HK-2 (cell line): ENCODE results near the gene HDAC4.

ENCODE experiments used
- DNase-seq: peaks from one replicate; pipeline ENCODE4 v3.0.0-alpha.2; 2018; ENCODE audit not compliant: unreplicated experiment

Gene HDAC4

DNA sequence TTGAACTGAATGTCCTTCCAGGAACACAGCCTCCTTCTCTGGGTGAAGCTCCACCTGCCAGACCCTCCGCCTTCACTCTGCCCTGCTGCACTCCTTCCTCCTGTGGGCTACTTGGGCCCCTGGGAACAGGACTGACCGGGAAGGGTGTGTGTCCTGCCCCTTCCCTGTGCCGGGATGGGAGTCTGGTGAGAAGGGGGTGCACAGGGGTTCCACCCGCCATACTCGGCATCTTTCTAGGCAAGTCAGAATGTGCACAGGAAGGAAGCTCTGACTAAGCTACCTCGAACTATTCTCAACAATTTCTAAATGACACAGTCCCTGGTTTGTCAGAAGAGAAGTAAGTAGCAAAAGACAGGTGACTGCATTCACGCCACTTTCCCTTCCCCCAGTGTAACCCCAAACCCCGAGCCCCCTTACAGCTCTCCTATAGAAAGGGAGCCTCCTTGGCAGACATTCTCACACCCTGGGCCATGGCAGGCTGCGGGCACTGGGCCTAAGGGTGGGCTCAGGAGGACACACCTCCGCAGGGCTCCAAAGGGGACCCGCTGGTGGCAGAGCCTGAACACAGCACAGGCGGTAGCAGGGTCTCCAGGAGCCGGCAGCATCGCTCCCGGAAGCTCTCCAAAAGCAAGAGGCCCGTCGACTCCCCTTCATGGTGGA is 184.1 kb downstream of the HDAC4 start:
- no peak for DNase-seq

DNA sequence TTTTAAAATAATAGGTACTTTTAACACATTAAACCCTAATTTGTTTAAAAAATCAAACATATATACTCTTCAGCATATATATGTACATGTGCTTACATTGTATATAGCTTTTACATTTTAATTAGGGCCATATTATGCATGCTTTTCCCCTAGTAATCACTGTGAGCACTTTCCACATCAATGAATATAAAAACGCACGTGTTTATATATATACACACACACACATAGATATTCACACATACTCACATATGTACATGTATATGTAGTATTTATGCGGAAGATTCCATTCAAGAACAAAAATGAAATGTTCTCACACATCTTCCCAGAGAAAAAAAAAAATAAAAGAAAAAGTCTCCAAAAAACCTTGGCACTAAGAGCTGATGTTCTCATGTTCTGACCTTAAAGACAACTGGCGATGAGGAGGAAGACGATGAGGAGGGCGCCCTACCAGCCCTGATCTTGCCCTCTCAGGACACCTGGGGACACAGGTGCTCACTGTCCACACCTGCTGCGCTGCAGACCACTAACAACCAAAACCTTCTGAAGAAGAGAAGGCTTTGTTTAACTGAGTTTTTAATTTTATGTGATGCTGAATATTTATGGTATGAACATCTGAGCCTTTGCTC is 184.7 kb downstream of the HDAC4 start:
- DNase-seq, result no peak

DNA sequence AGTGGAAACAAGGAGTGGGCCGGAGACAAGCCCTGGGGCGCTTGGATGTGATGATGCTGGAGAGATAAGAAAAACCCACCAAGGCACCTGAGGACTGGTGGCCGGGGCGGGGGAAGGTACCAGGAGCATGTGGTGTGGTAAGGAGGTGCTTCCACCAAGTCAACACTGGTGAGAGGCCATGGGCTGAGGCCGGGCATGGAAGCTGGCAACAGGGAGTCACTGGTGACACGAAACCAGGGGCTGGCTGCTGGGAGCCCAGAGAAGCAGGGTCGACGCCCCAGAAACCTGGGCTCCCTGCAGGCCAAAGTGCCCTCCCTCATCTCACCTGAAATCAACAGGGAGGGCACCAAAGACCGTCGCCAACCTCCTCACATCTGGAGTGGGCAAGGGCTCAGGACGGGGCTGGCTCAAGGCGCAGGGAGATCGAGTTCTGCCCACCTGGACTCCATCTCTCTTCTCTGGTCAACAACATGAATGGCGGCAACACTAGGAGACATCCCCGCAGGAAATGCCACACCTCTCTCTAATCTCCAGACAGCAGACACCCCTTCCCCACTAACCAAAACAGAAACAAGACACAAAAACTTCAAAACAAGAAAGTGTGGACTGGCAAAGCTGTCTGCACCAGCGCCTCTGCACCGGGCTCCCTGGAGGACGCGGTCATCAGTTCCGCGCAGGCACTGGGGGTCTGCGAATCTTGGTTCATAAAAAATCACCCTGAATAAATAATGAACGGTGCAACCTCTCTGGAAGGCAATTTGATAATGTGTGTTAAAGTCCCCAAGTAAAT is 185.5 kb downstream of the HDAC4 start:
- DNase-seq, result no peak

DNA sequence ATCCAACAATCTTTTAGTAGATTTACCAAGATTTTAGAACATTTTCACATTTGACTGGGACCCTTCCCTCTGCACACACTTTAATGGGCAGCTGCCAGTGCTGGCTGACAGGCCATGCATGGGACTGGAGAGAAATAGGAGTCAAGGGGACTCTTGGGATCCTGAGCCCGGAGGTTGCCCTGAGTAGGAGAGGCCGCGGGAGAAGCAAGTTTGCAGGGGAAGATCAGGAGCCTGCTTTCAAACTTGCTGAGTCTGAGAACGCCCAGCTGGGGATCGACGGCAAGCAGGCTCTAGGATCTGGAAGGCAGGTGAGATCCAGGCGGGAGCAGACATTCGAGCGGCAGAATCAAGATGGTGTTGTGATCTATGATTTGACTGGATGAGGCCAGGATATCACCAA is 186.1 kb downstream of the HDAC4 start:
- DNase-seq, result no peak

DNA sequence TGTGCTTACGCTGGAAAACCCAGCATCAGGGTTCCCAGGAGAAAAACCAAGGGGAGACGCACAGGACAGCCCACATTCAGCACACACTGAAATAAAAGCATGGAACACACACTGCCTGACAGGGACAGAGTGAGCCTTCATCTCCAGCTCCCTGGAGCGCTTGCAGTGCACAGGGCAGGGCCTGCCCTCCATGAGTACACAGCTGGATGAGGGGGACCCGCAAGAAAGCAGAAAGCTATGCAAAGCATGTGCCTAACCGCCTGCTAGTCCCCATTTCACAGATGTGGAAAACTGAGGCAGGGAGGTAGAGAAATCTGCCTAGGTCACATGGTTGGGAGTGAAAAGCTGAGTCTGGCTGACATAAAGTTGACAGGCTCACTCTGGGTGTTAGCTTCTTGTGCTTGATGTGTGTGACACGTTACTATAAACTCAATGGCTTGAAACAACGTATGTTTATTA is 187.1 kb downstream of the HDAC4 start:
- DNase-seq, result no peak

DNA sequence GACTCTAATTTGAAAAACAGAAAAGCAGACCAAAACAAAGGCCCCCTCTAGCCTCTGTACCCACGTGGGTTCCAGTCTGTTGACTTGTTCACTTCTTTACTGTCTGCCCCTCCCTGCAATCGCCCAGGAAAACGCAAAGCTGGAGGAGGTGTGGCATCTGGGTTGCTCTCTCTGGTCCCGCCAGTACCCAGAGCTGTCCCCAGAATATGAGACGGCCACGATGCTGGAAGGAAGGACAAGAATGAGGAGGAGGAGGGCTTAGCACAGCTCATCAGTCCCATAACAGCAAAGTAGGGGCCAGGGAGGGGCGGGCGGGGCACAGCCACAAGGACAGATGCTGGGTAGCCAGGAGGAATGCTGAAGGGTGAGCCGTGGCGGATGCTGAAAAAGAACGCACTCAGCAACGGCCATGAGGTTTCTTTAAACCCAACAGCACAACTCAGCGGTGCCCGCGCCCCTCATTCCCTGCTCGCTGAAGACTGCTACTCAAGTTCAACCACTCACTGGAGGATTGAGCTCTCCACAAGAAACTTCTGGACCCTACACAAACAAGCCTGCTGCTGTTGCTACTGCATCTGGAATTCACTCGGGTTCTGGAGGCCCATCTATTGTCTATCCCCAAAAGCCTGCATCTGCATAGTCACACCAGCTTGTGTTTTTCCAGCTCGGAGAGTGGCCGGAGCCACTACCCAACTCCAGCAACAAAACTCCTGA is 187.7 kb downstream of the HDAC4 start:
- DNase-seq, result no peak

DNA sequence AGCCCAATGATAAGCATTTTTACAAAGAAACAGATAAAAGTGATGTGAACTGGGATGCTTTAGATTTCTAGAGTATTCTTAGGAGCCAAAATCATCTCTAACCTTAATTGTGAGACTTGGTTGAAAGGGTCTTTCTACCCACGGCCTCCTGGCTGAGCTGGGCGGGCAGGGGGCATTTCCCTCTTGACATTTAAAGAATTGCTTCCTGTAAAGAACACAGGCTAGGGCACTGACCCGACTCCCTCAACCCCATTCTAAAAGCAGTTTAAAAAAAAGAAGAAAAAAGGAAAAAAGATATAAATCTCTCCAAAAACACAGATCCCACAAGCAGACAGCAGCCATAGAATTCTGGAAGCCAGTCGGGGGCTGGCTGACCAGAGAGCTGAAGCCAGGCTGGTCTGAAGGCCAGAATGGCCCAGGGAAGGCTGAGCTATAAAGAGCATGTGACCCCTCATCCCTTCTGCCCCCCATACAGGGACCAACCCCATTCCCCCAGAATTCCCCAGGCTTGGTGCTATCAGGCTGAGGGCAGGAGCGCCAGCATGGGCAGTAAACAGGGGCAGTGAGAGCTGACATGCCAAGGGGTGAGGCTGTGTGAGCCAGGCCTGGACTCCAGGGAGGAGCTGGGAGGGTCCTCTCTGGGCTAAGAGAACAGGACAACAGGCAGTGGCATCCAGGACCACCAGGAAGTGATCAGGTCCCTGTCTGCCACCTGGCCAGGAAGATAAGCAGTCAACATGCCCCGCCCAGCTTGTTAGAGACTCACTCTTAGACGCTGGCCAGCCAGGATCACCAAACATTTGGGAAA is 188.5 kb downstream of the HDAC4 start:
- no peak for DNase-seq

DNA sequence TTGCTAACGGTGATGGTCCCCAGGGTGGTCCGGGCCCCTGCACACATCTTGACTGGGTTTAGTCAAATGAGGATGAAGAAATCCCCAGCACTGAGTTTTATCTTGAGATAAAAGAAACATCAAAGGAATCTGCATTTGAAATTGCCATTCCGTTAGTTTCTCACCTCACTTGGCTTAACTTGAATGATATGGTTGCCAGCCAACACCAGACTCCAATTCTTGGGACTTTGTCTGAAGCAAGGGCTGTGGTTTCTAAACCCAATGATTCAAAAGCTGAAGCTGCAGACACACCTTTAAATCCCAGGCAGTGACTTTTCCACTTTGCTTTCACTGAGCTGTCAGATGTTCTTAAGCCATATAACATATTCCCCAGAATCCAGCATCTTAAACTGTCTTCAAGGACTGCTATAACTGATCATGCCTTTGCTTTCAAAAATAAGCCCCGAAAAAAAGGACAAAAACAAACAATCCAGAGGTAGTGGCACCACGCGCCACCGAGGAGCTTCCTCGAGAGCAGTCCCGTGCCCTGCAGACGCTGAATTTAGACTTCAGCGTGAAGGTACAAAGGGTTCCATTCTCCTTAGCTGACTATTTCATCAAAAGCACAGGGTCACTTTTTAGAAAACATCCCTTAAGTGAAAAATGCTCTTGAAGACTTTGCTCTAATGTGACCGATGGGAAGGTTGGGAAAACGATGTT is 189.3 kb downstream of the HDAC4 start:
- DNase-seq, result no peak

DNA sequence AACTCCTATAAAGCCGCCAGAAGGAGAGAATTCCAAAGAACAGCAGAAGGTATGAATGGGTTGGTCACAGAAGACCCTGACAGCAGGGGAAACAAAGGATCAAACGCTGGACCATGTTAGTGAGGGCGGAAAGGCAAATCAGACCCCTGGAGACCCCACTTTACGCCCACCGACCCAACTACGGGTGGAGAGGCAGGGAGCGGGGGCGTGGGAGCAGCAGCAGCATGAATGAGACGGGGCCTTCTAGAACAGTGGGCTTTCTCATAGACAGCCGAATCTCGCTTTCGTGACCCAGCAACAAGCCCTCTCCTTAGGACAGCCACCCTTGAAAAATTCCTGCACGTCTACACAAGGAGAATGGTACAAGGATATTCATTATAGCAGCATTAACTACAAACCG is 191.0 kb downstream of the HDAC4 start:
- no peak for DNase-seq

DNA sequence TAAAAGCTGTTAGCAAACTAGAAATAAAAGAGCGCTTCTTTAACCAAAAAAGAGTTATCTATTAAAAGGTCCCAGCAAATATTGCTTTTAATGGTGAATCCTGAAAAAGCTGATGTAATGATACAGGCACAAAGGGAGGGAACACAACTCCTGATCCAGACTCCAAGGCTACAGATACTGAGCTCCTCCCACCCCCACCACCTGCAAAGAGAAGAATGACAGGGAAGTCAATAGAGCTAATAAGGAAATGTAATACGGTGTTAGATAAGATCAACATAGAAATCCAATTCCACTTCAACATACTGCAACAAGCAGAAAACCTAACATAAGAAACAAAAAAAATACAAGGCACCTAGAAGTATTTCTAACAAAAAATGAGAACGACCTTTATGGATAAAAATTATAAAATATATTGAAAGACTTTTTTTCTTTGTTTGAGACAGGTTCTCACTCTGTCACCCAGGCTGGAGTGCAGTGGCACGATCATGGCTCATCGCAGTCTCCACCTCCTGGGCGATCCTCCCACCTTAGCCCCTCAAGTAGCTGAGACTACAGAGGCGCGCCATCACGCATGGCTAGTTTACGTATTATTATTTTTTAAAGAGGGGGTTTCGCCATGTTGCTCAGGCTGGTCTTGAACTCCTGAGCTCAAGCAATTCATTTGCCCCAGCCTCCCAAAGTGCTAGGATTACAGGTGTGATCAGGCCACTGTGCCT is 192.2 kb downstream of the HDAC4 start:
- DNase-seq, result no peak

DNA sequence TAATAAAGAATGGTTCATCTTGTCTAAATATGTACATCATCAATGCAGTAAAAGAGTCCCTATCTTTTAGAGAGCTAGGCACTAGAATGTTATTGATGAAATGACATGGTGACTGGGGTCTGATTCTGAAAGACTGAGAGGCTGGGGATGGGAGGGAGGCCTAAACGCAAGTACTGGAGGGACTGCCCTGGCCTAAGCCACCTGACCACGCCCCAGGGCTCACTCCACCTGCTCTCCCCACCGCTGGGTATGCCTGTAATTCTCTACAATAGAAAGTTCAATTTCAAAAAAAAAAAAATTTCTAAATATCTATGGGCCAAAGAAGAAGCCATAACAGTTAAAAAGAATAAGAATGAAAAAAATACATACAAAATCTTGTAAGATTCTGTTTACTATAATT is 194.0 kb downstream of the HDAC4 start:
- DNase-seq, result no peak

DNA sequence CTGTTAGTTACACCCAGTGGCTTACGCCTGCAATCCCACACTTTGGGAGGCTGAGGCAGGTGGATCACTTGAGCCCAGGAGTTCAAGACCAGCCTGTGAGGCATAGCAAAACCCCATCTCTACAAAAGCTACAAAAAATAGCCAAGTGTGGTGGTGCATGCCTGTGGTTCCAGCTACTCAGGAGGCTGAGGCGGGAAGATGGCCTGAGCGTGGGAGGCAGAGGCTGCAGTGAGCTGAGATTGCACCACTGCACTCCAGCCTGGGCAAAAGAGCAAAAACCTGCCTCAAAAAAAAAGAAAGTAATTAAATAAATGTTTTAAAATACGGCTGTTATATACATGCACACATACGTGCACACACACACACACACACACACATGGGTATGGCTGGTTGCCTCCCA is 194.8 kb downstream of the HDAC4 start:
- no peak for DNase-seq

DNA sequence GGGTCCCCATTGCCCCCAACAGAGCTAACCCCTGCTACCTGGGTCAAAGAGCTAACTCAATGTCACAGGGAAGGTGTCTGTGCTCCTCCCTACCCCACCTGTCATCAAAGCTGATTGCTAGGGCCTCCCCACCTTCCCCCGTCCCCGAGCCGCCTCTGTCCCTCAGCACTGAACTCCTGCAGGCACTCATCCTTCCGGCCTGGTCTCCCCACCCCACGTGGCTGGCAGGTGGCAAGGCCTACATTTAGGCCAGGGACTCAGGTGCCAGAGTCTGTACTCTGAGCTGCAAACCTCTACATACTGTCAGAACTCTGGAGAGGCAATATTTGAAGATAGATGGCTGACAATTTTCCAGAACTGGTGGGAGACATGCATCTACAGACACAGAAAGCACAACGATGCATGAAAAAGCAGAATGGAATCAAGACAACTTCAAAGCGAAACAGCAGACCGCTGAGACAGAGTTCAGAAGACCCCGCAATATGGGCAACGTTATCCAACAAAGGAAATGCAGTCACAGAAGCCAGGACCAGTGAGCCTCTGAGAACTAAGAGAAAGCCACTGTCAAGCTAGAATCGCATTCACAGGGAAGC is 195.8 kb downstream of the HDAC4 start:
- no peak for DNase-seq

DNA sequence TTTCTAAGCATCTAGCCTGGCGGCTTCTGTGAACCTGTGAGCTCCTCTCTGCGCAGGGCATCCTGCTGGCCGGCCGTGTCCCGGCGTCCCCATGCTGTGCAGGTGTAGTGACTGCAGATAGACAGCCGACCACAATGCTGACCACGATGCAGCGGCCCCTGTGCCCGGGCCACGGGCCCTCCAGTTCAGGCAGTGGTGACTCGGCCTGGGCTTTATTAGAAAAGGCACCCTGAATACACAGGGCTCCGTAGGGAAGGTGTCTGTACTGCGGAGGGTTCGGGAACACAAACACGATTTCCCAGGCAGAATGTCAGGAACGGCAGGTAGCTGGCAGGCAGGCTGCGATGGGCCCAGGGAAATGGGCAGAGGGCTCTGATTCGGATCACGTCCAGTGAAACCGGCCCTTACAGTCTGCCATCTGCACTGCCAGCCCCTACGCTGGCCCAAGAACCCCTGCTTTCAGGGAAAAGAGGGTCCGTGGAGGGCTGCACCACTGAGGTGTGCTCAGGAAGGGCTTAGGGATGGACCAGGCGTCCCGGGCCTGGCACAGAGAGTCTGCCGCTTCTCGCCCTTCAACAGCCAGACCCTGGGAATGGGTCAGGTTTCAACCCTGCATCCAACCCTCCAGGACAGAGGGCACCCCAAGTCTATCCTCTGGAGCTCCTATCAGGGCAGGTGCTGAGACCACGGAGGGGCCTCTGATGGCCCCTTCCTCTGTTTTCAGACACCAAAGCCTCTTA is 196.5 kb downstream of the HDAC4 start:
- DNase-seq, result no peak

DNA sequence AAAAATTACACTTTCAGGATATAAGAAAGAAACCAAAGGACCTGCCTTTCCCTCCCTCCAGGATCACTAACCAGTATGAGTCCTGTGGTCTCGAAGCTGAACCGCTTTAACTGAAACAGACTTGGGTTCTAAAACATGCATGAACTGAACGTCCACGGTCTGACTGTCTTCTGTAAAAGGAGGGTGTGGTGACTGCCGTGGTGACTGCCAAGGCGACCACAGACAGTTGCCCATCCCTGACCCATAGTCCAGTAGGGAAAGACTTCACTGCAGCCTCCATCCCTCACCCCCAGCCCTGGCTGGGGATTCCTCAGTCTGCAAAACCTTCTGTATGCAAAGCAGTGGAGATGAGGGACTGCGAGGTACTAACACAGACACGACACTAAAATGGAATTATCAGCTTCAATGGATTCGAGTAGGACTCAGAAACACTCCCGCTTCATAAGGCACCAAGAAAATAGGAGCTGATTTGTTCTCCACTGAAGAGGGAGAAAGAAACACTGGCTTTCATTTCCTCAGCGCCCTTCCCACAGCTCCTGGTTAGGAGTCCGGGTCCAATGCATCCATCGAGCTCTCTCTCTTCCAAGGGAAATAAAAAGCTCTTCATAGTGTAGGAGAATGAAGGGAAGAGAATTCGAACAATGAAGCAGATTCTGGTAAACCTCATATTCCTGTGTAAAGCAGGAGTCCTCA is 197.2 kb downstream of the HDAC4 start:
- DNase-seq, result no peak

DNA sequence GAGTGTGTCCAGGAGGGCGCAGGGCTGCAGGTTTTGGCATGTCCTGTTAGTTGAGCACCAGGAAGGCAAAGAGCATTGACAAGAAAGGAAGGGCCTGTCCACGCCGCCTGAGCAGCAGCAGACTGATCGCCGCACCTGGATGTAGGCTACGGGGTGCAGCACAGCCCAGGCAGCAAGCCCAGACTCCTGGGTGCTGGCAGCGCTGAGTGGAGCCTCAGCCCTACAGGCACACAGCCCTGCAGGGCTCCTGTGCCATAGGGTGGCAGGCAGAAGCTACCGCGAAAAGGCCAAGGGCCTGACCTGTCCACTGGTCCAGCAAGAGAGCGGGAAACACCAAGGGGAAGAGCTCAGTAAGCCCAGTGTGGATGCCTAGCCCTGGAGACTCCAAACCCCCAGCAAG is 198.0 kb downstream of the HDAC4 start:
- DNase-seq, result no peak

DNA sequence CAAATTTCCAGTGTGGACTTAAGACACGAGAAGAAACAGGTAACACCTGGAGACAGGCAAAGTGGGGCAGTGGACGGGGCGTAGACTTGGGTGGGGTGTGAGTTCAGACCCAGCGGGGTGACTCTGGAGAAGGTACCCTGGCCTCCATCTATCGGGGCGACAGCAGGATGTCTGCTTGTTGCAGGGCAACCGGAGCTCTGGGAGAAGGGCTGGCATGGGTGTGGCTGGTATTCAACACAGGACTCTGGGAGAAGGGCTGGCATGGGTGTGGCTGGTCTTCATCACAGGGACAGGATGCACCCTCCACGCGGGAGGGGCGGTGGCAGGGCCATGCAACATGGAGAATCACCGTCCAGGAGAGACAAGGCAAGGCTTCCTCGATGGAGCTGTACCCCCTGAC is 198.5 kb downstream of the HDAC4 start:
- no peak for DNase-seq

DNA sequence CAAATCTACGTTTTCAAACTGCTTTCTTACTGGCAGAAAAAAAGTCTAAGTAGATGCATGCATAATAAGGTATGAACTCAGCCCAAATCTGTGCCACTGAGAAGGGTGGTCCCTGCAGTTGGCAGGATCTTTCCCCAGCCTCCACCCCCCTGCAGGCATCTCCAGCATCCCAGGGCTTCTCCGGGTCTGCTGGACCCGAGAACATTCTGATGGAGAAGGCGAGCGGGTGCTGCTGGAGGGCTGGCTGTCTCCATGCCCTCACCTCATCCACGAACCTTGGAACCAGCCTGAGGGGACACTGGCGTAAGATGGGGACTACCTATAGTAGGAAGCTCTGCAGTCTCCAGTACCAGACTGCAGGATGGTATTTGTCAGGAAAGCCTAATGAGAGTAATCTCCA is 198.9 kb downstream of the HDAC4 start:
- no peak for DNase-seq

DNA sequence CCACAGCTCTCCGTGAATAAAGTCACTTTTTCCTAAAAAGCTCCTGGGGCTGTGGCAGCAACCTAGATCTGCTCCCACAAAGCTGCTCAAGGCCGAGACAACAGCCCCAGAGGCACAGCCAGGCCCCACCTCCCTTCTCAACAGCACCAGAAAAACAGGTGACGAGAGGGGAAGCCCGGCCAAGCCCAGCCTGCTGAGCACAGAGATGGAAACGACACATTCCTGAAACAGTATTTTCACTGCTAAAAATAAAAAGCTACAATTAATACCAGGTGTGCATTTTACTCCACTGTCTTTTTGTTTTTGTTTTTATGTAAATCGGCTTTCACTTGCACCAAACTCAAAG is 199.3 kb downstream of the HDAC4 start:
- no peak for DNase-seq
